OCI-LY3 (cell line): Measurements from ENCODE around the gene ZHX3.

Source experiments
- H2AFZ ChIP-seq: fragments of 200-600, 300-600 bp; shearing (Covaris generic); 2 replicates; pipeline ENCODE4 v1.6.0; 2014; ENCODE audit warnings: antibody characterized with exemption, low read depth, low read length
- H3K27ac ChIP-seq: fragments of 200-600, 300-600 bp; sonication (generic); 2 replicates; pipeline ENCODE4 v1.5.1; 2014; ENCODE audit warnings: mild to moderate bottlenecking, low read length, moderate library complexity, mixed read lengths
- H3K27me3 ChIP-seq: fragments of 200-600, 300-600 bp; sonication (generic); 2 replicates; pipeline ENCODE4 v1.6.1; 2014; ENCODE audit warnings: low read depth, low read length, mixed read lengths
- H3K36me3 ChIP-seq: fragments of 200-600, 300-600 bp; sonication (generic); replicated peaks from 2 replicates; pipeline ENCODE3; 2014; ENCODE audit warnings: low read depth, low read length, mixed read lengths
- H3K4me1 ChIP-seq: fragments of 300-600, 200-600 bp; sonication (generic); 2 replicates; pipeline ENCODE4 v1.6.1; 2014; ENCODE audit warnings: low read length, mixed read lengths
- H3K4me2 ChIP-seq: fragments of 200-600, 300-600 bp; sonication (generic); 2 replicates; pipeline ENCODE4 v1.6.1; 2014; ENCODE audit warnings: low read length, mixed read lengths
- H3K4me3 ChIP-seq: fragments of 300-600, 200-600 bp; sonication (generic); 2 replicates; pipeline ENCODE4 v1.5.1; 2014; ENCODE audit warnings: antibody characterized with exemption, mild to moderate bottlenecking, low read length, moderate library complexity
- H3K79me2 ChIP-seq: fragments of 300-600, 200-600 bp; shearing (Covaris generic); 2 replicates; pipeline ENCODE4 v1.6.1; 2014; ENCODE audit warnings: mild to moderate bottlenecking, low read length, mixed read lengths
- H3K9ac ChIP-seq: fragments of 300-600, 200-600 bp; shearing (Covaris generic); 2 replicates; pipeline ENCODE4 v1.6.0; 2014; ENCODE audit warnings: mild to moderate bottlenecking, low read length, moderate library complexity
- H3K9me3 ChIP-seq: fragments of 200-600, 300-600 bp; shearing (Covaris generic); 2 replicates; pipeline ENCODE4 v1.6.1; 2014; ENCODE audit warnings: low read length, mixed read lengths; ENCODE audit not compliant: insufficient read depth
- H4K20me1 ChIP-seq: fragments of 200-600, 300-600 bp; sonication (generic); 2 replicates; pipeline ENCODE4 v1.6.1; 2016; ENCODE audit warnings: low read length, mixed read lengths; ENCODE audit not compliant: insufficient read depth
- CTCF ChIP-seq: fragments of 200-600, 300-600 bp; sonication (generic); IDR thresholded peaks from 2 replicates; pipeline ENCODE4 v1.5.1; 2014; ENCODE audit warnings: antibody characterized with exemption, low read length, low read depth
- EZH2phosphoT487 ChIP-seq: fragments of 200-600 bp; shearing (Covaris generic); IDR thresholded peaks from 2 replicates; pipeline ENCODE4 v1.6.1; 2018; ENCODE audit warnings: antibody characterized with exemption, mixed run types, low read depth

Gene ZHX3

DNA sequence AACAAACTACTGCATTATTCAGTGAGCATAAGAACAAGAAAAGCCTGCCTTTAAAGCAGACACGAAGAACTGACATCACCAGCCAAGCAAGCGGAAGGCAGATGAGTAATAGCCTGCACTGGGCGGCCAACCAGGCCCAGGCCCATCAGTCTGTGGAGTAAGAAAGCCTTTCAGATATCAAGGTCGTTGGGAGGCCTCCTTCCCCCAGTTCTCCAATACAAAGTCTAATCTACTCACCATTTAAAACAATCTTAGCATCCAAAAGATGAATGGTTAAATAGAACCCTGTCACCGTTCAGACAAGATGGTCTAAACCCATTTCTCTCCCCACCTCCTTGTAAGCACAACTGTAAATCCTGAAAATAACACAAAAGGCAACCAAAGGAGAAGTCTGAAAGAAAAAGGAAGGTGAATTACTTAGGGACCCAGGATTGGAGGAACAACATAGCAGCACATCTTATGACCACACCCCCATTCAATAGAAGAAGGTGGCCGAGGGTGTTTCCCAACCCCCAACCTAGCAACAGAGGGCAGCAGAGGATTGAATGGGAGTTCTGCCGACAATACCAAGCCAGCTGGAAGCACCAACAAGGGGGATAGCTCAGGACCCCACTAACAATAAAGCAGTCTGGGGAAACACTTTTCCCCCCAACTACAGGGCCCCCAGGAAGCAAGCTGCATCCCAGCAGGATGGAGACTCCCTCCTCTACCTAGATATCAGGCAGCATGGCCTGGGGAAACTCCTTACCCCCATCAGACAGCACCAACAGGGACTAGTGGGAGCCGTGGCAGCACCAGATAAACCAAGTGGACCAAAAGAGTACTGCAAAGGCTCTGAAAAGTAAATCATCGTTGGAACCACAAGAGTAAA, 67.9 kb downstream of the ZHX3 start:
- no peak overlapping the region for H3K27ac ChIP-seq
- TF ChIP-seq CTCF (peak; percentile 75), EZH2phosphoT487 (no peak)
- no peak overlapping the region for H3K9ac ChIP-seq
- H3K36me3 ChIP-seq = no peaks in the 10 kb centered on the region
- no peak overlapping the region for H2AFZ ChIP-seq
- H3K4me1 ChIP-seq = no peaks in the 10 kb centered on the region
- H3K79me2 ChIP-seq = no peaks in the 10 kb centered on the region
- no peak overlapping the region for H3K4me3 ChIP-seq
- H3K4me2 ChIP-seq = no peak overlapping the region
- H3K27me3 ChIP-seq = no peaks in the 10 kb centered on the region
- no peaks in the 10 kb centered on the region for H4K20me1 ChIP-seq
- no peaks in the 10 kb centered on the region for H3K9me3 ChIP-seq

DNA sequence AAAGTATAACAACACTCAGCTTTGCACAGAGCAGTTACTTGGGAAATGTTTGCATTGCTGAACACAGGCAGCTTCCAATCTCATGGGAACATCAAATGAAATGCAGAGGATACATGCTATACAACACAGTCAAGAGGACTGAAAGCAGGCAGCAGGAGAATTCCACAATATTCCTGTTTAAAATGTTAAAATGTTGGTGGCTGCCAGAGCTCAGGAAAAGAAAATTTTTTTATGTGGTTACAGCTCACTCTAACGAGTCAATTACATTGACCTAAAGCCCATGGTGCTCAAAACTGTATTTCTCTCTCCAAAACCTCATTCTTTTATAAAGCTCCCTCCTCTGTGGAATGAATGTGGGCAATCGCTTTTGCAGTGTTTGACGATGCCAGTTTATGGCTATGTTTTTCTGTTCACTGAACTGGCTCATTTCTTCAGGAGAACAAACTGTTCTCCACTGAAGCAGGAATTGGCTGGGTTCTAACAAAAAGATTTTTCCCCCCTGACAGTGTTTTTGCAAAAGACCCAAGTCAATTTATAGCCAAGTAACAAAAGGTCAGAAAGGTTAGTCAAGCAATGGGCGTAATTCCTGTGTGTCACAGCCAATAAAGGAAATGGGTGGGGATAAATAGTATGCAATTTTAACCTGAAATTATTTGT, 69.0 kb downstream of the ZHX3 start:
- H3K4me2 ChIP-seq = no peak overlapping the region
- H2AFZ ChIP-seq = no peak overlapping the region
- H3K27ac ChIP-seq = no peak overlapping the region
- no peaks in the 10 kb centered on the region for H3K27me3 ChIP-seq
- no peaks in the 10 kb centered on the region for H4K20me1 ChIP-seq
- no peak for TF ChIP-seq EZH2phosphoT487
- TF ChIP-seq CTCF = no peak
- no peaks in the 10 kb centered on the region for H3K9me3 ChIP-seq
- H3K9ac ChIP-seq = no peak overlapping the region
- H3K79me2 ChIP-seq = no peaks in the 10 kb centered on the region
- H3K4me3 ChIP-seq = no peak overlapping the region
- H3K36me3 ChIP-seq = no peaks in the 10 kb centered on the region
- H3K4me1 ChIP-seq = no peaks in the 10 kb centered on the region

GRCh38 chr20:41247523-41248367, 69.8 kb downstream of the ZHX3 start:
- no peaks in the 10 kb centered on the region for H3K27me3 ChIP-seq
- H3K79me2 ChIP-seq = no peaks in the 10 kb centered on the region
- no peak overlapping the region for H3K4me3 ChIP-seq
- H3K9ac ChIP-seq = no peak overlapping the region
- no peaks in the 10 kb centered on the region for H3K9me3 ChIP-seq
- no peaks in the 10 kb centered on the region for H3K4me1 ChIP-seq
- no peaks in the 10 kb centered on the region for H3K36me3 ChIP-seq
- H3K4me2 ChIP-seq = no peak overlapping the region
- no peak overlapping the region for H2AFZ ChIP-seq
- TF ChIP-seq EZH2phosphoT487 (no peak), CTCF (no peak)
- H3K27ac ChIP-seq = no peak overlapping the region
- no peaks in the 10 kb centered on the region for H4K20me1 ChIP-seq
